IPS-NIHi11 (cell line): ENCODE data around the gene FTMT.
"Not testable (repeated sequence)": the region's sequence is repeated elsewhere in the genome, so short reads cannot be mapped to it uniquely, and the experiment has no call there.

ENCODE experiments used
- DNase-seq: peaks from one replicate; pipeline ENCODE4 v3.0.0; 2012; ENCODE audit warnings: mixed read lengths, low spot score

The FTMT gene

GRCh38 chr5:121851643-121852574 lies at the start of gene FTMT:
Gene FTMT, plus strand, starts transcription at chr5:121851882. Its CDS starts 82 bp downstream, at chr5:121851964.
- DNase-seq: no peak

DNA sequence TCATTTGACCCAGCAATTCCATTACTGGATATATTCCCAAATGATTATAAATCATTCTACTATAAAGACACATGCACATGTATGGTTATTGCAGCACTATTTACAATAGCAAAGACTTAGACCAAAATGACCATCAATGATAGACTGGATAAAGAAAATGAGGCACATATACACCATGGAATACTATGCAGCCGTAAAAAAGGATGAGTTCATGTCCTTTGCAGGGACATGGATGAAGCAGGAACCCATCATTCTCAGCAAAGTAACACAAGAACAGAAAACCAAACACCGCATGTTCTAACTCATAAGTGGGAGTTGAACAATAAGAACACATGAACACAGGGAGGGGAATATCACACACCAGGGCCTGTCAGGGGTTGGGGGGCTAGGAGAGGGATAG lies 46.4 kb upstream of the FTMT start:
- DNase-seq: not testable (repeated sequence)

- no peak for DNase-seq
Observed at GRCh38 chr5:121805911-121806310, 45.8 kb upstream of the FTMT start.

GRCh38 chr5:121816164-121816563 lies 35.5 kb upstream of the FTMT start:
- DNase-seq: no peak

GRCh38 chr5:121819682-121820261 lies 31.9 kb upstream of the FTMT start:
- no peak for DNase-seq

DNA sequence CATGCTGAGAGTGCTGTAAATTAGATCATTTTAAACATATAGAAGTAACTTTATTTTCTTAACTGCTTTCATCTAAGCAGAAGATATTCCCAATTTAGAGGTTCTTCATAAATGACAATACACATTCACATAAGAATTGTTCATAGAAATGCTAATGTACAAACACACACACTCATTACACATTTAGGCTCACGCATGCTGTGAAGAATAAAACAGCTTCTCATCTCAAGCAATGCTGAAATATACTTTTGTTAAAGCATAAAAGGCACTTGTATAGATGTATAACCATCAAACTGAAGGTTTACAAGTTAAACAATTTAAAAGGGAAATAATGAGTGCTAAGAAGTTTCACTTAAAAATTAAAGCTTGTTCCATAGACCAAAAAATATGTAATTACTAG lies 18.1 kb upstream of the FTMT start:
- no peak for DNase-seq

DNA sequence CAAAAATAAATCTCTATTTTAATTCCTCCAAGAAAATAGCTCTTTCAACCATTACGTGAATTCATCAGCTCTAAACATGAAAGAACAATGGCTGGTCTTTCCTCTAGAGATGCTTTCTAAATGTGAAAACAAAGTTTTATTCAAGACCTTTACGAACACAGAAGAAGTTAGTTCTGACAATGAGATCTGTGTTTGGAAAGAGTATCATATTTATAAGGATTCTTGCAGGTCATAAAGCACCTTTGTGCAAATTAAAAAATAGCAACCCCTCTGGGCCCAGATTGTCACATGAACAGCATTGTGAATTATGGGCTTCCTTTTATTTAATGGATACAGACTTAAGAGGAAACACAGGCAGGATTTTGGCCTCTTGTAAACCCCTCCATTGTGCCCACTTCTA lies 17.7 kb upstream of the FTMT start:
- DNase-seq: no peak

- no peak for DNase-seq
Observed at GRCh38 chr5:121841892-121842291, 9.8 kb upstream of the FTMT start.

DNA sequence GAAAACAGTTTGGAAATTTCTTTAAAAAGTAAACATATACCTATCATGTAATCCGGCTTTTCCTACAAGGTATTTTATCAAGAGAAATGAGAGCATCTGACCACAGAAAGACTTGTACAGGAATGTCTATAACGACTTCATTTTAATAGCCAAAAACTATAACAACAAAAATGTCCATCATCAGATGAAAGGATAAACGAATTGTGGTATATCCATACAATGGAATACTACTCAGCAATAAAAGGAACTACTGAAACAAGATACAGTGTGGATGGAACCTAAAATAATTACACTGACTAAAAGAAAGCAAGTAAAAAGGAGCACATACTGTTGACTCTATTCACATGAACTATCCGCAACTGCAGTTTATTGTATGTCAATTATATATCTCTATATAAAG lies 1.4 kb upstream of the FTMT start:
- DNase-seq: no peak

DNA sequence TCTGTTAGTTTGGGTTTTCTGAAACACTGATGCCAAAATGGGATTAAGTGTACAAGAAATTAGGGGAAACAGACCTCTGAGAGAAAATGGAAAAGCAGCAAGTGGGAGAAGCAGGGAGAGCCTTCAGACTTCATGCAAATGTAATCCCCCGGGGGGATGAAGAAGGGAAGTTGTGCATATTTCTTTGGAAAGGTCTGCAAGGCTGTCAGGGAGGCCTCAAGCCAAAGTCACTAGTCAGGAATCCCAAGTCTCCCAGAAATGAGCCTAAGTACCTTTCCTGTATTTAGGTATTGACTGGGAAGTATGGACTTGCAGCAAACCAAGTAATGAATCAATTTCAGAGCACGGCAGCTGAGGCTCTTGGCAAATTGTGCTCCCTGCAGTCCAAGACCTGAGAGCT lies 2.2 kb downstream of the FTMT start:
- DNase-seq: no peak

- no peak for DNase-seq
Observed at GRCh38 chr5:121862801-121863200, 11.1 kb downstream of the FTMT start.

DNA sequence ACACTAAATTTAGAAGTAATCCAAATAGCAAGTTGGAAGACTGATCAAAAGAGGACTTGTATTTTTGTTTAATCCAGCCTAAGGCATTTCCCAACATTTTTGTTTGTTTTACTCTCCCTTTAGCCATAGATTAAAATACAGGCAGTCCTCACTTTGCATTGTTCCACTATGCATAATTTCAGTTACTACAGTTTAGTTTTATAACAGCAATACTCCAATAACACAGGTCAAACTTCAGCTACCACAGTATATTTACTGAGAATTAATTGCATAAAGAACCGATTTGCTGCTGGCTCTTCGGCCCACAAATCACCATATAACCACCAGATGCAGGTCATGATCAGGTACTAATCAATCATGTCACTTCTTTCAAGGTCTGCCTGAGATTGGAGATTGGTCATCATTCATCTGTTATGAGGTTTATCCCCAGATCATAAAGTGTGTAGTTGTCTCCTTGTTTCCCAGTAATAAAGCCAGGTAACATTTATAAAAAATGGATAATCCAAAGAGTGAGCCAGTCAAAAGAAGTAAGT lies 12.1 kb downstream of the FTMT start:
- DNase-seq: no peak

DNA sequence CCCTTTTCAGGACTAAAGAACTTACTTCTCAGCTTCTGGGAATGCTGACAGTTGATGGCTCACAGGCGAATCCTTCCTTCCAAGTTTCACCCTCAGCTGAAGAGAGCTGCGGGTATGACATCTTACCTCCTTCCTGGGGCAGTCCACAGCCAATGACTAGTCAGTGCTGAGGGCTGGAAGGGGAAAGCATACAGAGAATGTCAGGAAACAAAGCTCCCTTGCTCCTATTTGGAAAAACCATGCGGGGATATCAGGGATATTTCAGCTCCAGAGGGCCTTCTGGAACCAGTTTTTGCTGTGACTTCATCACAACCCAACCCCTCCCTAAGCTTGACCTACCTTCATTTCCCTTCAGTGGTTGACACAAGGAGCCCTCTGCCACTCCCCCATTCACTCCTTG lies 15.7 kb downstream of the FTMT start:
- no peak for DNase-seq

- no peak for DNase-seq
Observed at GRCh38 chr5:121870489-121870888, 18.8 kb downstream of the FTMT start.

DNA sequence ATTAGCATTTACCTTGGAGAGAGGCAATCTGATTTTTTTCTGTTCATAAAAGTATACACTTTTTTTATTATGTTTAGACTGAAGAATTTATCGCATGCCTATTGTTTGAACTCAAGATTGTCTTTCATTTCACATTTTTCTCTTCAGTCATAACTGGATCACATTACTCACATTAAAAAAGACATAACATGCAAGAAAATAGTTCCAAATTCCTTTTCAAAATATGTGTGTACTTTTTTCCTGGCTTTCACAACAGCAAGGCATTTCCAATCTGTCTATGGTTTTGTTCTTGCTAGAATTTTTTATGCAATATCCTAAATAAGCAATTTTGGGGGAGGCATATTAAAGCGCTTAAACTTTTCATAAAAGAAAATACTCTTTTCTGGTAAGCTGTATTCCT lies 21.2 kb downstream of the FTMT start:
- DNase-seq: no peak

- DNase-seq: no peak
Observed at GRCh38 chr5:121873409-121873808, 21.7 kb downstream of the FTMT start.

GRCh38 chr5:121885630-121886029 lies 33.9 kb downstream of the FTMT start:
- no peak for DNase-seq

DNA sequence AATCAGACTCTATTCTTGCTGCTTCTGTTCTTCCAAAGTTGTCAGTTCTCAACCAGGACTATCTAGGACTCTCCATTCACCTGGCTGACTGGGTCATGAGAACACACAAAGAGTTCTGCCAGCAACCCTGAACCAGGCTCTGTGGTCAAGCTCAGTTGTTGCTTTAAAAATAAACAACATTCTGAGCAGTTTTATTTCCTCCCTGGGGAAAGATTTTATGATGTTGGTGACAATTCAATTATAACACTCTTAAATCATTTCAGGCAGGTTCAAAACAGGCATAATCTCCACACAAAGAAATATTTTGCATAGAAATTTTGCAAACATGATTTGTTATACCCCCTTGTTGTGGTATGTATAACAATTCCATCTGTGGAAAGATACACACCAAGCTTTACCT lies 36.0 kb downstream of the FTMT start:
- no peak for DNase-seq

- DNase-seq: no peak
Observed at GRCh38 chr5:121890297-121890858, 38.7 kb downstream of the FTMT start.

- DNase-seq: no peak
Observed at GRCh38 chr5:121897341-121897740, 45.7 kb downstream of the FTMT start.

DNA sequence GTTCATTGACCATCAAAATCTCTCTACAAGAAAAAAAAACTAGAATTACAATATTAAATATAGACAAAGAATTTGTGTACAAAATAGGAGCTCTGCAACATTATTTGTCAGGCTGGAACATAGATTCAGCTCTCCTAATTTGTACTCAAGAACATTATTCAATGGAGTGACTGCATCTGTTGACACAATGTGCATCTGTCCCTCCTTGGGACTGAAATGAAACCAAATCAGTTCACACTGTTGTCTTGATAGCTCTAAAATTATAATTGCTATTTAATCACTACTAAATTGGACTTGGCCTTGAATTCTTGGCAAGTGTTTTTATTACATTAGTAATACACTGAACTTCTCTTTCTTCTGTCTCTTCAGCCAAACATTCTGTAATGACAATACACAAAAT lies 47.7 kb downstream of the FTMT start:
- DNase-seq: no peak
